Measurements from ENCODE around the gene AVEN. TPM values are rescaled to one million over a fixed set of nuclear protein-coding genes. Genes with fewer than 3 reads are reported as not detected.

Gene AVEN
- total and polyA plus RNA-seq, 2 of the 4 experiments (the other 2 are of a cell fraction): 9.1 to 17.6 TPM

GRCh38 chr15:34012461-34013028, 26.5 kb downstream of the AVEN start:
- H2AFZ ChIP-seq (replicated peaks; ENCODE audit: low read length, poor library complexity): no peak overlapping the region
- TF ChIP-seq CTCF (conservative IDR thresholded peaks at IDR 0.05; ENCODE audit: low read depth, low read length) (no peak), RFX5 (IDR thresholded peaks at IDR 0.05; ENCODE audit: low read depth, low read length) (no peak), FOS (IDR thresholded peaks at IDR 0.05; ENCODE audit: low read depth, low read length) (no peak), USF2 (IDR thresholded peaks at IDR 0.05; ENCODE audit: low read depth, low read length) (no peak), MAFK (IDR thresholded peaks at IDR 0.05; ENCODE audit: low read depth, low read length) (no peak), MXI1 (IDR thresholded peaks at IDR 0.05; ENCODE audit: borderline replicate concordance, low read depth, low read length) (no peak), POLR2A (IDR thresholded peaks at IDR 0.05; ENCODE audit: low read depth, low read length) (no peak), NFE2L2 (IDR thresholded peaks at IDR 0.05; ENCODE audit: low read depth, low read length) (no peak), RAD21 (IDR thresholded peaks at IDR 0.05; ENCODE audit: low read length) (no peak), SMC3 (IDR thresholded peaks at IDR 0.05; ENCODE audit: low read depth, low read length) (no peak), BHLHE40 (IDR thresholded peaks at IDR 0.05; ENCODE audit: low read depth, low read length) (no peak), CEBPB (IDR thresholded peaks at IDR 0.05; ENCODE audit: low read depth, low read length) (no peak), CHD1 (IDR thresholded peaks at IDR 0.05; ENCODE audit: low read depth, low read length) (no peak)

More at GRCh38 chr15:34012461-34013028, 26.5 kb downstream of the AVEN start:
- BruUV-seq (replicated peaks): no TSS peak
- H2AK9ac ChIP-seq (replicated peaks; ENCODE audit: low read depth, low read length, poor library complexity): no peak overlapping the region
- H3K9me3 ChIP-seq (ENCODE audit: control insufficient read depth, insufficient read depth, low read length): no peaks in the 10 kb centered on the region
- no peak overlapping the region for H2BK15ac ChIP-seq (ENCODE audit: low read depth, low read length)
- H2BK20ac ChIP-seq (ENCODE audit: low read depth, low read length): no peak overlapping the region
- no peak overlapping the region for H3K56ac ChIP-seq (ENCODE audit: extremely low read depth, insufficient read depth, low read length)
- no peak overlapping the region for H3K4ac ChIP-seq (ENCODE audit: low read depth, low read length)
- H3K36me3 ChIP-seq (ENCODE audit: control insufficient read depth, insufficient read depth, low read length): no peaks in the 10 kb centered on the region
- H3K14ac ChIP-seq (replicated peaks; ENCODE audit: low read depth, low read length): no peak overlapping the region
- H2AK5ac ChIP-seq (ENCODE audit: low read depth, low read length): no peak overlapping the region
- WGBS, 2 experiments (ENCODE audit: extremely low coverage in 2 of 2, insufficient read length in 1 of 2): no CpG with 5 or more reads among the region's 4 CpGs
- H3K23ac ChIP-seq (ENCODE audit: low read depth, low read length): no peak overlapping the region
- no peak overlapping the region for H3K4me2 ChIP-seq (ENCODE audit: low read depth, low read length)
- no peaks in the 10 kb centered on the region for H4K20me1 ChIP-seq (ENCODE audit: insufficient read depth, low read length)
- no peaks in the 10 kb centered on the region for H3K4me1 ChIP-seq (ENCODE audit: control insufficient read depth, insufficient read depth, low read length)
- peaks cover 16% of the 10 kb centered on the region in 2 experiments for H3K79me1 ChIP-seq (ENCODE audit: low read depth in 1 of 2, low read length in 2 of 2)
- intact Hi-C loops (cut with micrococcal nuclease) (no loop called here), in situ Hi-C loops (cut with MboI; ENCODE audit: low sequenced_read_pairs) (no loop called here), dilution Hi-C loops (cut with HindIII; ENCODE audit: low sequenced_read_pairs, unreplicated experiment) (no loop called here)
- no peak overlapping the region for H2BK120ac ChIP-seq (ENCODE audit: low read depth, low read length)
- DNase-seq (no peak), ATAC-seq (ENCODE audit: low read depth) (no peak)
- ChIA-PET CTCF (no interaction called here), POLR2A (ENCODE audit: unreplicated experiment) (no interaction called here)
- H3K27ac ChIP-seq (ENCODE audit: insufficient read depth, low read length): no peak overlapping the region
- no peaks in the 10 kb centered on the region for H3K27me3 ChIP-seq (ENCODE audit: control insufficient read depth, insufficient read depth, low read length)
- no peaks in the 10 kb centered on the region for H3K9me1 ChIP-seq (ENCODE audit: insufficient read depth, low read length)
- H4K5ac ChIP-seq (ENCODE audit: low read depth, low read length): no peak overlapping the region
- H3K4me3 ChIP-seq (ENCODE audit: insufficient read depth, low read depth, low read length): no peak overlapping the region
- no peak overlapping the region for H3K9ac ChIP-seq (ENCODE audit: low read depth, low read length)
- H4K8ac ChIP-seq (ENCODE audit: low read depth in 2 of 2, low read length in 2 of 2): no peak overlapping the region
- no peak overlapping the region for H3K18ac ChIP-seq (ENCODE audit: low read depth, low read length)
- H2BK5ac ChIP-seq (ENCODE audit: low read depth, low read length, poor library complexity, severe bottlenecking): no peak overlapping the region
- no peak overlapping the region for H4K91ac ChIP-seq (ENCODE audit: insufficient read depth, low read depth, low read length)

Data from IMR-90 (cell line).